ENCODE measurements around the gene AGXT.

DNA sequence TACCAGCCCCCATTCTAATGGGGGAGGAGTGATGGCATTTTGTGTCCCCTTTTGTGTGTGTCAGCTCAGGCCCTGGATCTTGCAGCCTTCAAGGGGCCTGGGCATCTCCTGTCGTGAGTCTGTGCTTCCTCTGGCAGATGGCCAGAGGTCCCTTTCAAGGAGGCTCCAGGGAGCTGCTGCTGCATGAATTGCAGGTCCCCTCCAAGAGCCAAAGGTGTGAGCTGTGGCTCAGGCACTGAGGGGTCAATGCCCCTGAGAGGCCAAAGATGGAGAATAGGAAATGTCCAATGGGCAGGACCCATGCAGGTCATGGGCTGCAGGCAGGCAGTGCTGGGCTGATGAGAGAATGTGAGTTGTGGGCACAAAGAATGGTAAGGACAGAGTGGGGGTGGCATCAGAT is 16.9 kb downstream of the AGXT start:
- TF ChIP-seq, protein P1, sequence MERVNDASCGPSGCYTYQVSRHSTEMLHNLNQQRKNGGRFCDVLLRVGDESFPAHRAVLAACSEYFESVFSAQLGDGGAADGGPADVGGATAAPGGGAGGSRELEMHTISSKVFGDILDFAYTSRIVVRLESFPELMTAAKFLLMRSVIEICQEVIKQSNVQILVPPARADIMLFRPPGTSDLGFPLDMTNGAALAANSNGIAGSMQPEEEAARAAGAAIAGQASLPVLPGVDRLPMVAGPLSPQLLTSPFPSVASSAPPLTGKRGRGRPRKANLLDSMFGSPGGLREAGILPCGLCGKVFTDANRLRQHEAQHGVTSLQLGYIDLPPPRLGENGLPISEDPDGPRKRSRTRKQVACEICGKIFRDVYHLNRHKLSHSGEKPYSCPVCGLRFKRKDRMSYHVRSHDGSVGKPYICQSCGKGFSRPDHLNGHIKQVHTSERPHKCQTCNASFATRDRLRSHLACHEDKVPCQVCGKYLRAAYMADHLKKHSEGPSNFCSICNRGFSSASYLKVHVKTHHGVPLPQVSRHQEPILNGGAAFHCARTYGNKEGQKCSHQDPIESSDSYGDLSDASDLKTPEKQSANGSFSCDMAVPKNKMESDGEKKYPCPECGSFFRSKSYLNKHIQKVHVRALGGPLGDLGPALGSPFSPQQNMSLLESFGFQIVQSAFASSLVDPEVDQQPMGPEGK (CRISPR knock-in tag; IDR thresholded peaks at IDR 0.05; ENCODE audit: borderline replicate concordance): no peak
- TF ChIP-seq OSR1 (CRISPR knock-in tag; IDR thresholded peaks at IDR 0.05) (no peak), ISL1 (CRISPR knock-in tag; IDR thresholded peaks at IDR 0.05) (no peak), ZNF70 (CRISPR knock-in tag; IDR thresholded peaks at IDR 0.05) (no peak), ZFP3 (CRISPR knock-in tag; IDR thresholded peaks at IDR 0.05) (no peak), TOX (CRISPR knock-in tag; IDR thresholded peaks at IDR 0.05; ENCODE audit: borderline replicate concordance) (no peak), SNAI2 (CRISPR knock-in tag; IDR thresholded peaks at IDR 0.05) (no peak)
- TF ChIP-seq, protein P2, sequence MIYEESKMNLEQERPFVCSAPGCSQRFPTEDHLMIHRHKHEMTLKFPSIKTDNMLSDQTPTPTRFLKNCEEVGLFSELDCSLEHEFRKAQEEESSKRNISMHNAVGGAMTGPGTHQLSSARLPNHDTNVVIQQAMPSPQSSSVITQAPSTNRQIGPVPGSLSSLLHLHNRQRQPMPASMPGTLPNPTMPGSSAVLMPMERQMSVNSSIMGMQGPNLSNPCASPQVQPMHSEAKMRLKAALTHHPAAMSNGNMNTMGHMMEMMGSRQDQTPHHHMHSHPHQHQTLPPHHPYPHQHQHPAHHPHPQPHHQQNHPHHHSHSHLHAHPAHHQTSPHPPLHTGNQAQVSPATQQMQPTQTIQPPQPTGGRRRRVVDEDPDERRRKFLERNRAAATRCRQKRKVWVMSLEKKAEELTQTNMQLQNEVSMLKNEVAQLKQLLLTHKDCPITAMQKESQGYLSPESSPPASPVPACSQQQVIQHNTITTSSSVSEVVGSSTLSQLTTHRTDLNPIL (CRISPR knock-in tag; IDR thresholded peaks at IDR 0.05; ENCODE audit: low read depth): no peak
